ENCODE results near the gene NEAT1. TPM values are rescaled to one million over a fixed set of nuclear protein-coding genes. Genes with fewer than 3 reads are reported as not detected.

Gene NEAT1
- total and polyA plus RNA-seq, 9 of the 15 experiments (the other 6 are each of a cell fraction or from before 2014, with no cell fraction given), result 20.1 to 389 (median 62.8) TPM

- TF ChIP-seq MGA (IDR thresholded peaks at IDR 0.05), result no peak
- no peak for TF ChIP-seq ZNF408 (CRISPR knock-in tag; IDR thresholded peaks at IDR 0.05; ENCODE audit: low read depth)
- TF ChIP-seq MNT (conservative IDR thresholded peaks at IDR 0.05), result no peak
- TF ChIP-seq ZNF780A (CRISPR knock-in tag; IDR thresholded peaks at IDR 0.05), result no peak
- TF ChIP-seq ZNF583 (CRISPR knock-in tag; IDR thresholded peaks at IDR 0.05), result no peak
- TF ChIP-seq STAT5B (CRISPR knock-in tag; IDR thresholded peaks at IDR 0.05), result no peak
- no peak for TF ChIP-seq PTRF (tag; IDR thresholded peaks at IDR 0.05)
- no peak for TF ChIP-seq POU5F1 (IDR thresholded peaks at IDR 0.05; ENCODE audit: borderline replicate concordance, low read depth, low read length, partially characterized antibody)
- peak; percentile 87 for TF ChIP-seq CEBPG (CRISPR knock-in tag; IDR thresholded peaks at IDR 0.05)
- TF ChIP-seq CEBPG (tag; conservative IDR thresholded peaks at IDR 0.05 in 1 of 2, IDR thresholded peaks at IDR 0.05 in 1 of 2), result peak in 1 of 2 experiments; percentile 89; a peak in 2 of 4 replicates
- no peak for TF ChIP-seq MCM2 (IDR thresholded peaks at IDR 0.05; ENCODE audit: low read depth)
- no peak for TF ChIP-seq ATF4 (CRISPR knock-in tag; IDR thresholded peaks at IDR 0.05)
- TF ChIP-seq PHTF2 (CRISPR knock-in tag; IDR thresholded peaks at IDR 0.05), result no peak
- TF ChIP-seq ZNF785 (CRISPR knock-in tag; IDR thresholded peaks at IDR 0.05), result no peak
These were observed 3.6 kb downstream of the NEAT1 start (continued) for GRCh38 chr11:65425971-65426838.

Measured in K562 (cell line).